Retinal pigment epithelial cell (primary cell): ENCODE results near the gene FLVCR2.

Experiments
- DNase-seq: peaks from one replicate; pipeline ENCODE4 v3.0.0-alpha.2; 2010; ENCODE audit warnings: low read depth
- H3K4me3 ChIP-seq: 2 replicates; pipeline ENCODE4 v1.5.1; 2011; ENCODE audit warnings: mild to moderate bottlenecking, low read length, control low read depth, moderate library complexity
- TF ChIP-seq, protein P1 (sequence below): conservative IDR thresholded peaks from 2 replicates; pipeline ENCODE4 v1.5.1; 2011; ENCODE audit warnings: low read depth, low read length, control low read depth, inconsistent platforms

FLVCR2 gene

DNA sequence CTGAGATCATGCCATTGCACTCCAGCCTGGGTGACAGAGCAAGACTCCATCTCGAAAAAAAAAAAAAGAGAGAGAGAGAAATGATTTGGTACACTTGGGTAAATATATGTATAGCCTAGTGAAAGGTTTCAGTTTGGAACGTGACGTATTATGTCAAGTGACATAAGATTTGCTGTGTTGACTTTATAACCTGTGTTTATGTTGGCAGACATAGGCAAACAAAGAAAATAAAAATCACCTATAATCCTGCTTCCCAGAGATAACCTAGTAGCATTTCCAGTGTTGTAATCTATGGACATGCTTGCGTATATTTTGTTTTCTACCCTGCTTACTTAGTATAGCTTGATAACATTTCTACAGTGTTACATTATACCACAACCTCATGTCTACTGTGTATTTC lies 65.6 kb downstream of the FLVCR2 start:
- TF ChIP-seq, protein P1, sequence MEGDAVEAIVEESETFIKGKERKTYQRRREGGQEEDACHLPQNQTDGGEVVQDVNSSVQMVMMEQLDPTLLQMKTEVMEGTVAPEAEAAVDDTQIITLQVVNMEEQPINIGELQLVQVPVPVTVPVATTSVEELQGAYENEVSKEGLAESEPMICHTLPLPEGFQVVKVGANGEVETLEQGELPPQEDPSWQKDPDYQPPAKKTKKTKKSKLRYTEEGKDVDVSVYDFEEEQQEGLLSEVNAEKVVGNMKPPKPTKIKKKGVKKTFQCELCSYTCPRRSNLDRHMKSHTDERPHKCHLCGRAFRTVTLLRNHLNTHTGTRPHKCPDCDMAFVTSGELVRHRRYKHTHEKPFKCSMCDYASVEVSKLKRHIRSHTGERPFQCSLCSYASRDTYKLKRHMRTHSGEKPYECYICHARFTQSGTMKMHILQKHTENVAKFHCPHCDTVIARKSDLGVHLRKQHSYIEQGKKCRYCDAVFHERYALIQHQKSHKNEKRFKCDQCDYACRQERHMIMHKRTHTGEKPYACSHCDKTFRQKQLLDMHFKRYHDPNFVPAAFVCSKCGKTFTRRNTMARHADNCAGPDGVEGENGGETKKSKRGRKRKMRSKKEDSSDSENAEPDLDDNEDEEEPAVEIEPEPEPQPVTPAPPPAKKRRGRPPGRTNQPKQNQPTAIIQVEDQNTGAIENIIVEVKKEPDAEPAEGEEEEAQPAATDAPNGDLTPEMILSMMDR, result no peak
- no peak for DNase-seq
- no peak overlapping the region for H3K4me3 ChIP-seq

DNA sequence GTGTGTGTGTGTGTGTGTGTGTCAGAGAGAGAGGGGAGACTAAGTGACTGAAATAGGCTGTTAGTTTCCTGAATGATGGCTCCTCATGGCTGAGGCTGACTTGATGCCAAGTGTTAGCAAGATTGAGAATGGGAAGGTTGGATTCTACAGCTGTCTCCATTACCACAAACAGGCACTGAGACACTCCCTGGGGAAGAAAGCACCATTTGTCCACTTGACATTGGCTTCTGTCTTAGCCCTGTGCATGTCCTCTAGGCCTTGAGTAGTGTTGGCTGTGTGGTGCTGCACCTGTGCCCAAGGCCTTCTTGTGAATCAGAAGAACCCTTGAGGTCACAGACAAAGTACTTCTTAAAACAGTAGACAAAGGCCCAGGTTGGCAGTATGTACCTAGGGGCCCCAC lies 66.6 kb downstream of the FLVCR2 start:
- no peak overlapping the region for H3K4me3 ChIP-seq
- TF ChIP-seq, protein P1, result no peak
- DNase-seq, result no peak

DNA sequence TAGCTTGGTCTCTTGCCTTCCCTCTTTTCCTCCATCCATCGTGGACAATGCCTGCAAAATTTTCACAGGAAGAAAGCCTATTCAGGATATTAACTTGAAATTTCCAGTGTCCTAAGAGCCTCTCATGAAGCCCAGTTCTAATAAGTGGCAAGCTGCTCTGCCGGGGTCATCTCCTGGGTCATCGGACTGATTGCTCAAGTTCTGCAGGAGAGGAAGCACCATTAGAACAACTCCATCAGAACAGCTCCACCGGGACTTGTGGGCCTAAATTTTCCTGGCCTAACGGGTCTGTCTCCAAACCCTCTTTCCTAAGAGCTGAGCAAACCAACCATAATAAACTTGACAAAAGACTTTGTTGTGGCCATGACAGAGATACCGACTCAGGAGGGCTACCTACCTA lies 68.3 kb downstream of the FLVCR2 start:
- no peak for DNase-seq
- no peak overlapping the region for H3K4me3 ChIP-seq
- TF ChIP-seq, protein P1, result no peak

DNA sequence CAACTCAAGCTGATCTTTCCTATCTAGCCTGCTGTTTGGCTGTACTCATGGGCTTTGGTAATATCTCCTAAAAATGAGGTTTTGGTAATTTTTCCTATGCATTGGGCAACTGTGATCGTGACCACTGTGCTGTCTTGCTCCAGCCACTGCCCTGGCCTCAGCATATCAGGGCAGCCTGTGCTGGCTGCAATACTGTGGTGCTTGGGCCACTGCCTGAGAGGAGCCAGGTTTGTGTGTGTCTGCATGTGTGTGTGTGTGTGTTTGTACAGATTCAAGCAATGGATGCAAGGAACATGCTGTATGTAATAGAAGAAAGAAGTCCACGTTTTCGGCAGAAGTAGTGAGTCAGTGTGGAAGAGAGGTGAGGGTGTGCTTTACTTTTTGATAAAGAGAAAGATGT lies 69.2 kb downstream of the FLVCR2 start:
- TF ChIP-seq, protein P1, result no peak
- no peak for DNase-seq
- H3K4me3 ChIP-seq, result no peak overlapping the region

DNA sequence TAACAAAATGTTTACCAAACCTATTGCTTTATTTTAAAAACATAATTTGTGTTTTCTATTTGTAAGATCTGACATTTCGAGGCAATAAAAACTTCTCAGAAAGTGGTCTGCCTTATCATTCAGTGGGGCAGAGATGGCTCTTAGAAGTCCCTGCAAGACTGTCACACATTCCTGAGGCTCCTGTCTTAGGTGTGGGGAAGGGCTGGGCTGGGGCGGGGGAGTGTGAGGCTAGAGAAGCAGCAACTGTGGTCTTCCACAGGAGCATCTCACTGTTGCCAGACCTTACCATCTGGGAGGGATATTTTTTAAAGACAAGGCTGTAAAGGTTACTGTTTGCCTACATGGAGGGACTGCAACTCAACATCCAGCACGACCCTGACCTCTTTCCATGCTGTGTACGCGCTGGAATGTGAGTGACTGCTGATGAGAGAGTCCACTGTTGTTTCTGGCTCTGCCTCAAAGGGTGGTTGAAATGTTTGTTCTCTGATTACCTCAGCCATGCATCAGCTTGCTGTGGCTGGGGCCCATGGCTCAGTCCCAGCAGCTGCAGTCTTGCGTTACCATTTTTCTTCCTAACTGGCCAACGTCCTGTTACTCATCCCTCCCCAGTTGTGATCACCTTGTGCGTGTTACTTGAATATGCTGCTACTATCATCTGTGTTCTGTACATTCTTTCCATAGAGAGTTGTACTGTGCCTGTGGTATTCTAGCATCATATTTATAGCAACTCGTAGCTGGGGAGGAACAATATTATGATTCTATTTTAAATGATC lies 69.8 kb downstream of the FLVCR2 start:
- peak; percentile 56 for DNase-seq
- TF ChIP-seq, protein P1, result no peak
- H3K4me3 ChIP-seq, result no peak overlapping the region

DNA sequence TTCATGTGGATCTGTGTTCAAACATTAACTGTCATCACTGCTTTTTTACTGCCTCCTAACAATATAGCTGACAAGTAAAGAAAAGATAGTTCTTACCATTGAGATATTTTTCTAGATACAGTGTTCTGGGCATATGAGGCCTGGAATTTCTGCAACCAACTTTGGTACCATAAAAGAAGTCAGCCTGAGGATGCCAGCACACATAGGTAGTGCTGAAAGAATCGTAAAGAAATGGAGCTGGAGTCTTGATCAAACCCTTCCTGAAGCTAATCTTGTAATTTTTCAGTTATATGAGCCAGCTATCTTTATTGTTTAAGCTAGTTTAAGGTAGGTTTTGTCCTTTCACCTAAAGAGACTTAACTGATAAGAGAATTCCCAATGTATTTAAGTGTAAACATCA lies 70.9 kb downstream of the FLVCR2 start:
- no peak overlapping the region for H3K4me3 ChIP-seq
- DNase-seq, result no peak
- TF ChIP-seq, protein P1, result no peak

DNA sequence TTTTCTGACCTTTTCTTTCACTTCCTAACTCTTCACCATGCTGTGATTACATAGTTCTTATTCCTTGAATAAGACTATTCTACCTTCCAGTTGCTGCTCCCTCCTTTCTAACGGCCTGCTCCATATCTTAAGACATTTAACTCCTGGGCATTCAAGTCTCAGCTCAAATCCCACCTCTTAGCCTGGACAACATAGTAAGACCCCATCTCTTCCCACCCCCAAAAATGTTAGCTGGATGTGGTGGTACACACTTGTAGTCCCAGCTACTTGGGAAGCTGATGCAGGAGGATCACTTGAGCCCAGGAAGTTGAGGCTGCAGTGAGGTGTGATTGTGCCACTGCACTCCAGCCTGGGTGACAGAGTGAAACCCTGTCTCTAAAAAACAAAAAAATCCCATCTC lies 71.4 kb downstream of the FLVCR2 start:
- no peak overlapping the region for H3K4me3 ChIP-seq
- no peak for DNase-seq
- TF ChIP-seq, protein P1, result no peak
